Kidney (tissue), 22 donors: Measurements from ENCODE around the gene MCOLN3. TPM values are rescaled to one million over a fixed set of nuclear protein-coding genes. Genes with fewer than 3 reads are reported as not detected.
A peak's percentile ranks its signal among the peaks of the same experiment; 100 is the strongest.

ENCODE experiments used
- DNase-seq, 5 donors: peaks; one replicate each; pipeline ENCODE4 v3.0.0-alpha.2; 2013 to 2020
- FAIRE-seq: peaks from 2 replicates; lab custom pipeline; 2012; peaks lifted over from hg19 to GRCh38; lab: Jason Lieb, UNC
- H3K27ac ChIP-seq, 2 donors: one replicate each; pipeline ENCODE4 v1.7.0; 2013; ENCODE audit warnings: low read depth in 2 of 2, low read length in 2 of 2, inconsistent platforms in 1 of 2
- H3K27me3 ChIP-seq: one replicate; pipeline ENCODE4 v1.7.1; 2013; ENCODE audit warnings: low read length, inconsistent platforms; ENCODE audit not compliant: control insufficient read depth, insufficient read depth
- H3K36me3 ChIP-seq, 3 donors: one replicate each; pipeline versions ENCODE4 v1.7.0 to v1.7.1; 2013; ENCODE audit warnings: low read length in 3 of 3, control low read depth in 1 of 3, inconsistent platforms in 1 of 3; ENCODE audit not compliant: insufficient read depth in 3 of 3, control insufficient read depth in 2 of 3
- H3K4me1 ChIP-seq, 3 donors: one replicate each; pipeline versions ENCODE4 v1.7.0 to v1.7.1; 2013; ENCODE audit warnings: low read length in 3 of 3, inconsistent platforms in 1 of 3, low read depth in 1 of 3; ENCODE audit not compliant: control insufficient read depth in 2 of 3, insufficient read depth in 2 of 3
- H3K4me3 ChIP-seq, 3 donors: one replicate each; pipeline versions ENCODE4 v1.7.0 to v1.8.1; 2013; ENCODE audit warnings: low read length in 3 of 3, control low read depth in 1 of 3, inconsistent platforms in 1 of 3
- H3K9ac ChIP-seq, 3 donors: one replicate each; pipeline versions ENCODE4 v1.7.0 to v1.7.1; 2013; ENCODE audit warnings: low read length in 3 of 3, control low read depth in 1 of 3, inconsistent platforms in 1 of 3
- H3K9me3 ChIP-seq, 3 donors: one replicate each; pipeline versions ENCODE4 v1.7.0 to v1.7.1; 2013; ENCODE audit warnings: low read length in 3 of 3, control low read depth in 1 of 3, inconsistent platforms in 1 of 3; ENCODE audit not compliant: control insufficient read depth in 2 of 3, insufficient read depth in 1 of 3
- intact Hi-C: fragments of 100-400 bp; cut with DNase I; formaldehyde crosslinking; loops from one replicate; pipeline ENCODE4 v1.11.1; 2022
- long read RNA-seq, 10 donors: library from polyadenylated mRNA in 1 of 10; unstranded in 1 of 10; transcript quantifications; one replicate each; pipeline ENCODE4 v2.0.0 and lab custom pipeline, GENCODE V29; 2021 to 2026
- polyA plus RNA-seq: library from polyadenylated mRNA; stranded (reverse); fragments of 350-450 nt; fragmentation: Illumina TruSeq; extraction: RNeasy Lipid Tissue Mini Kit (QIAGEN cat#74804); gene quantifications from one replicate; pipeline ENCODE4 v1.2.3, GENCODE V29; 2014; ENCODE audit warnings: low read depth, low replicate concordance; ENCODE audit not compliant: insufficient read depth
- total RNA-seq: library from RNA; stranded (reverse); fragmentation: NEBNext Ultra II Directional; extraction: Animal tissue kit (Norgen Biotek cat#: 25700); gene quantifications from one replicate; pipeline ENCODE4 v1.2.1, GENCODE V29; 2021
- TF ChIP-seq, protein P1 (sequence below): IDR thresholded peaks from 3 replicates; pipeline ENCODE4 v1.5.1; 2012; ENCODE audit warnings: mild to moderate bottlenecking, moderate library complexity, borderline replicate concordance; ENCODE audit not compliant: insufficient read depth; ENCODE audit errors: extremely low read depth
- donor health status: control.
- donor health status: control.
- donor health status: control.
- donor health status: control.
- donor health status: control.
- donor health status: DM: yes; HTN: yes; CAD: no.
- donor health status: Normal renal cell carcinoma (clear cell type).

MCOLN3 gene, protein sequence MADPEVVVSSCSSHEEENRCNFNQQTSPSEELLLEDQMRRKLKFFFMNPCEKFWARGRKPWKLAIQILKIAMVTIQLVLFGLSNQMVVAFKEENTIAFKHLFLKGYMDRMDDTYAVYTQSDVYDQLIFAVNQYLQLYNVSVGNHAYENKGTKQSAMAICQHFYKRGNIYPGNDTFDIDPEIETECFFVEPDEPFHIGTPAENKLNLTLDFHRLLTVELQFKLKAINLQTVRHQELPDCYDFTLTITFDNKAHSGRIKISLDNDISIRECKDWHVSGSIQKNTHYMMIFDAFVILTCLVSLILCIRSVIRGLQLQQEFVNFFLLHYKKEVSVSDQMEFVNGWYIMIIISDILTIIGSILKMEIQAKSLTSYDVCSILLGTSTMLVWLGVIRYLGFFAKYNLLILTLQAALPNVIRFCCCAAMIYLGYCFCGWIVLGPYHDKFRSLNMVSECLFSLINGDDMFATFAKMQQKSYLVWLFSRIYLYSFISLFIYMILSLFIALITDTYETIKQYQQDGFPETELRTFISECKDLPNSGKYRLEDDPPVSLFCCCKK
- total RNA-seq = 3.1 TPM
- 7.8 TPM for polyA plus RNA-seq
- long read RNA-seq, donor 1, partial matches to known transcripts = 0 of 1 reads
- long read RNA-seq, donor 1, other reads (novel, unspliced or antisense) = 0 of 1 reads
- long read RNA-seq, donor 2, partial matches to known transcripts = 0 of 3 reads
- long read RNA-seq, donor 2, other reads (novel, unspliced or antisense) = 0 of 3 reads
- long read RNA-seq, donor 3, partial matches to known transcripts = 0 of 5 reads
- long read RNA-seq, donor 3, other reads (novel, unspliced or antisense) = 0 of 5 reads
- long read RNA-seq, donor 4, partial matches to known transcripts = 0 of 1 reads
- long read RNA-seq, donor 4, other reads (novel, unspliced or antisense) = 0 of 1 reads
- long read RNA-seq, donor 5, partial matches to known transcripts = 0 of 1 reads
- long read RNA-seq, donor 5, other reads (novel, unspliced or antisense) = 0 of 1 reads
- long read RNA-seq, donor 6, partial matches to known transcripts = 0 of 2 reads
- long read RNA-seq, donor 6, other reads (novel, unspliced or antisense) = 0 of 2 reads
- long read RNA-seq, donor 7, partial matches to known transcripts = 0 of 6 reads
- long read RNA-seq, donor 7, other reads (novel, unspliced or antisense) = 3 of 6 reads
- long read RNA-seq, donor 8 = 0 reads
- long read RNA-seq, donor 9 = 0 reads
- long read RNA-seq, donor 10 = 0 reads

DNA sequence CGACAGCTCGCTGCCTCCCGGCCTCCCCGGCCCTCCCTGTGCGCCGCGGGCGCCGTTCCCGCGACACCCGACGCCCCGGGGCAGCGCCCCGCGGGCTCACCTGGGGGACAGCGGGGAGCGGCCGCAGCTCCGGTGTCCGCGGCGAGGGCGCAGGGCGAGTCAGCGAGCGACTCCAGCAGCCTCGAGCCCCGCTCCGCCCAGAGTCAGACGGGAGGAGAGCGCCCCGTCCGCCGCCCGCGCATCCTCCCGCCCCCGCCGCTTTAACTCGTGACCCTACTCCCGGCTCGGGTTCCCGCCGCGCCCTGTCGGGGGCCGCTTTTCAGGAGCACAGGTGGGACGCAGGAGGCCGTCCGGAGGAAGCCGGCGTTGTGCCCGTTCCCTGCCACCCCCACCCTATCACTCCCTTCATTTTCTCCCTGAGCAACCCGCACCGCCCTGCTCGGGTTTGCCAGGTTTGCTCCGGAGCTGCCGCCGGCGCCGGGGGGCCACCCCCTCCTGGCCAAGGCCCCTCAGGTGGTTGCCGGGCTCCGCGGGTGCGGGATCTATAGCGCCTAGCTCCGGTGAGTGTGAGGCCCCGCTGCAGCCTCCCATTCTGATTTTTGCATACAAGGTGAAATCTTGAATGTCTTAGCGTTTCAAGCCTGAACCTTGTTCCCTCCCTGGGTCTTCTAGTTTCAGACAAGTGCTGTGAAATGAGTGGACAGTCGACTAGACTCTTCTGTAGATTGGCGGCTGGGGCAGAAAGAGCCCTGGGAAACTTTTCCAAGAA is at the start of gene MCOLN3:
TSS of gene MCOLN3 (minus strand) at position 205 of the 769 bp plus-strand sequence. CDS start 3,140 bp downstream, outside the sequence.
- FAIRE-seq (no peak), DNase-seq (peak; percentile 69 to 79 (median 75))
- peak within 1 kb of the TSS in 2 of 3 donors; percentile 4 to 55 for H3K9ac ChIP-seq
- H3K36me3 ChIP-seq = no peaks in the 10 kb centered on the region
- H3K9me3 ChIP-seq = no peaks in the 10 kb centered on the region
- no peaks in the 10 kb centered on the region for H3K4me1 ChIP-seq
- peak within 1 kb of the TSS in 1 of 2 donors; percentile 10 for H3K27ac ChIP-seq
- peaks cover 19% of the 10 kb centered on the region for H3K27me3 ChIP-seq
- peak within 1 kb of the TSS; percentile 12 to 63 (median 57) for H3K4me3 ChIP-seq
- intact Hi-C loops = no loop called here
- TF ChIP-seq, protein P1, sequence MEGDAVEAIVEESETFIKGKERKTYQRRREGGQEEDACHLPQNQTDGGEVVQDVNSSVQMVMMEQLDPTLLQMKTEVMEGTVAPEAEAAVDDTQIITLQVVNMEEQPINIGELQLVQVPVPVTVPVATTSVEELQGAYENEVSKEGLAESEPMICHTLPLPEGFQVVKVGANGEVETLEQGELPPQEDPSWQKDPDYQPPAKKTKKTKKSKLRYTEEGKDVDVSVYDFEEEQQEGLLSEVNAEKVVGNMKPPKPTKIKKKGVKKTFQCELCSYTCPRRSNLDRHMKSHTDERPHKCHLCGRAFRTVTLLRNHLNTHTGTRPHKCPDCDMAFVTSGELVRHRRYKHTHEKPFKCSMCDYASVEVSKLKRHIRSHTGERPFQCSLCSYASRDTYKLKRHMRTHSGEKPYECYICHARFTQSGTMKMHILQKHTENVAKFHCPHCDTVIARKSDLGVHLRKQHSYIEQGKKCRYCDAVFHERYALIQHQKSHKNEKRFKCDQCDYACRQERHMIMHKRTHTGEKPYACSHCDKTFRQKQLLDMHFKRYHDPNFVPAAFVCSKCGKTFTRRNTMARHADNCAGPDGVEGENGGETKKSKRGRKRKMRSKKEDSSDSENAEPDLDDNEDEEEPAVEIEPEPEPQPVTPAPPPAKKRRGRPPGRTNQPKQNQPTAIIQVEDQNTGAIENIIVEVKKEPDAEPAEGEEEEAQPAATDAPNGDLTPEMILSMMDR = no peak

DNA sequence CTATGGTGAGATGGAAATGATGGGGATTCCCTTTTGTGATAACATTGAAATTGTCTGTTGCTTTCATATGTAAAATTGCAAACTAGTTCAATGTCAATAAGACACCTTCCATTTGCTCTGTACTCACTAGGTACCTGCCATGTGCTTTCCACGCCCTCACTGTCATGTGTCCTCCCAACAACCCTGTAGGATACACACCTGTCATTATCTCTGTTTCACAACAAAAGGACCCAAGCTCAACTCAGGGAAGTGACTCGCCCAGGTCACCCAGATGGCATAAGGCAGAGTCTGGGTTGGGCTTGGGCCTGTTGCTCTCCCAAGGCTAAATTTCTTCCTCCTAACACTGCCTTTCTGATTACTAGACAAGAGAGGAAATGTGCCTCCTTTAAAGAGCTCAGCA is 45.3 kb upstream of the MCOLN3 start:
- Histone ChIP-seq H3K9me3 (no peaks in the 10 kb centered on the region), H3K9ac (no peak overlapping the region), H3K4me3 (no peak overlapping the region), H3K27ac (no peak overlapping the region), H3K27me3 (no peaks in the 10 kb centered on the region), H3K4me1 (no peaks in the 10 kb centered on the region), H3K36me3 (no peaks in the 10 kb centered on the region)
- intact Hi-C loops = no loop called here
- TF ChIP-seq, protein P1 = no peak
- FAIRE-seq = no peak
- DNase-seq = no peak

DNA sequence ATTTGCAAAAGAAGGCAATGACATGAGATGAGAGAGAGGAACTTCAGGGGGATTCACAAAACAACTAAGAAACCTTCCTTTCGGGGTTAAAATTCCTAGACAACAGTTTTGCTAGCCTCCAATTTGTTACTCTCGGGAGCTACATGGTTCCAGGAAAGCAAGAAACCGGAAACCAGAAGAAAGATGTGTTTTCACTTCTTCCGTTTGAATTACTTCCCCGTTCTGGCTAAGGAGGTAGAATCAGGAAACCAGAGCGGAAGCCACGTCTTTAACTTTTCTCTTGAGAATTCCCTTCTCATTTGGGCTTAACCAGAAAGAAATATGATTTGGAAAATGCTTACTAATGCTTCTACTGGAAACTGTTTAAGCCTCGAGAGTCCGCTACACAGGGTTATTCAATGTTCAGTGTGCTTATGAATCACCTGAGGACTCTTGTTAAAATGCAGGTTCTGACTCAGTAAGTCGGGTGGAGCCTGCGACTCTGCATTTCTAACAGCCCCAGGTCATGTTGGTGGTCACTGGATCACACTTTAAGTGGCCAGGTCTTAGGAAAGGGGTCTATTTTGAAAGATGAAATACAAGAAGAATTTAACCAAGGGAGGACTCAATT is 43.5 kb upstream of the MCOLN3 start:
- Histone ChIP-seq H3K27ac (no peak overlapping the region), H3K4me3 (peak overlapping the region in 1 of 3 donors; percentile 16), H3K9me3 (no peaks in the 10 kb centered on the region), H3K27me3 (no peaks in the 10 kb centered on the region), H3K9ac (no peak overlapping the region), H3K4me1 (no peaks in the 10 kb centered on the region), H3K36me3 (no peaks in the 10 kb centered on the region)
- TF ChIP-seq, protein P1 = no peak
- DNase-seq (peak in 2 of 5 donors; percentile 1 to 13), FAIRE-seq (no peak)
- intact Hi-C loops = no loop called here
